Smooth muscle cell of the brain vasculature (primary cell): ENCODE data around the gene CLEC4G.
"Not testable (repeated sequence)": the region's sequence is repeated elsewhere in the genome, so short reads cannot be mapped to it uniquely, and the experiment has no call there.

Experiments used
- DNase-seq: peaks from one replicate; pipeline ENCODE4 v3.0.0-alpha.2; 2012; ENCODE audit warnings: low read depth, low spot score

The CLEC4G gene, protein sequence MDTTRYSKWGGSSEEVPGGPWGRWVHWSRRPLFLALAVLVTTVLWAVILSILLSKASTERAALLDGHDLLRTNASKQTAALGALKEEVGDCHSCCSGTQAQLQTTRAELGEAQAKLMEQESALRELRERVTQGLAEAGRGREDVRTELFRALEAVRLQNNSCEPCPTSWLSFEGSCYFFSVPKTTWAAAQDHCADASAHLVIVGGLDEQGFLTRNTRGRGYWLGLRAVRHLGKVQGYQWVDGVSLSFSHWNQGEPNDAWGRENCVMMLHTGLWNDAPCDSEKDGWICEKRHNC

DNA sequence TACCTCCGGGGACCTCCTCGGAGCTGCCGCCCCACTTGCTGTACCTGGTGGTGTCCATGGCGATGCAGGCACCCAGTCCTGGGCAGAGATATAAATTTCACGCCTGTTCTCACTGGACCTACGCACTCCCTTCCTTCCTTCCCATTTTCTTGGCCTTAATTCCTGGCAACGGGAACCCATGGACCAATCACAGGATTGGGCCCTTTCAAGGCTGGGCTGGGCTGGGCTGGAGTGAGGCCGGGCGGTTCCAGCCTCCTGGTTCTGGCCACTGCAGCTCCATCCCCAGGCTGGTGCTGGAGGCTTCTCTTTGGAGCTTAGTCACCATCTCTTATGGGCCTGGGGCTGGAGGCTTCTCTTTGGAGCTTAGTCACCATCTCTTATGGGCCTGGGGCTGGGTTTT lies at the start of gene CLEC4G:
TSS of gene CLEC4G (minus strand) at position 66 of the 400 bp plus-strand sequence. CDS start at position 58, 8 bp downstream.
- no peak for DNase-seq

GRCh38 chr19:7781157-7781556 lies 49.2 kb upstream of the CLEC4G start:
- no peak for DNase-seq

- DNase-seq = no peak
These were observed 47.9 kb upstream of the CLEC4G start for GRCh38 chr19:7779631-7780486.

GRCh38 chr19:7778081-7778480 lies 46.2 kb upstream of the CLEC4G start:
- DNase-seq = no peak

DNA sequence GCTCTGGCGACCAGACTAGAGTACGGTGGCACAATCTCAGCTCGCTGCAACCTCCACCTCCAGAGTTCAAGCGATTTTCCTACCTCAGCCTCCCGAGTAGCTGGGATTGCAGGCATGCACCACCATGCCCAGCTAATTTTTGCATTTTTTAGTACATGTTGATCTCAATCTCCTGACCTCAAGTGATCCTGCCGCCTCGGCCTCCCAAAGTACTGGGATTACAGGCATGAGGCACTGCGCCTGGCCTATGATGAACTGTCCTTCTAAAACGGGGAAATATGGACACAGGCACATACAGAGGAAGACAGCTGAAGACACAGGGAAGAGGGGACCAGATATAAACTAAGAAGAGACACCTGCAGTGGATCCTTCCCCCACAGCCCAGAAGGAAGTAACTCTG lies 43.9 kb upstream of the CLEC4G start:
- no peak for DNase-seq

GRCh38 chr19:7773841-7774240 lies 41.9 kb upstream of the CLEC4G start:
- no peak for DNase-seq

DNA sequence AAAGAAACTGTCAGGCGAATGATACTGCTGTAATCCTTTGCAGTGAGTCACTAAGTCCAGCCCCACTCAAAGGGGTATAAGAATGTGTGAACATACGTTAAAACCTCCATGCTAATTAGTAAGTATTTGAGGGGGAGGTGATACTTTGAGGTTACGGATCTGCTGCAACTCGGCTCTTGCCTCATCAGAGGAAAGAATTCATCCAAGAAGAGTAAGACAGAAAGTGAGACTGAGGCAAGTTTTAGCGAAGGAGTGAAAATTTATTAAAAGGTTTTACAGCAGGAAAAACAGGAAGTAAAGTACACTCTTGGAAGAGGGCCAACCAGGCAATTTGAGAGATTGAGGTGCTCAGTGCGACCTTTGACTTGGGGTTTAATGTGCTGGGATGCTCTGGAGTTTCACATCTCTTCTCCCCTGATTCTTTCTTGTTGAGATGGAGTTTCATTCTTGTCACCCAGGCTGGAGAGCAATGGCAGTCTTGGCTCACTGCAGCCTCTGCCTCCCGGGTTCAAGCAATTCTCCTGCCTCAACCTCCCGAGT lies 40.9 kb upstream of the CLEC4G start:
- no peak for DNase-seq

DNA sequence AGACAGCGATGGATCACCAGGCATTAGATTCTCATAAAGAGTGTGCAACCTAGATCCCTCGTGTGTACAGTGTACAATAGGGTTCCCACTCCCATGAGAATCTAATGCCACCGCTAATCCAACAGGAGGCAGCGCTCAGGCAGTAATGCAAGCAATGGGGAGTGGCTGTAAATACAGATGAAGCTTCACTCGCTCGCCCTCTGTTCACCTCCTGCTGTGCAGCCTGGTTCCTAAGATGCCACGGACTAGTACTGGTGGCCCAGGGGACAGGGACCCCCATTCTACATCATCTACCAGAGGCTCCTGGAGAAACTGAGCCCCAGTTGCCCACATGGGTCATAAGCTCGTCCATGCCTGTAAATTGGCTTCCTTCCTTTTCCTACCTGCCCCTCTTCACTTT lies 39.2 kb upstream of the CLEC4G start:
- no peak for DNase-seq

- no peak for DNase-seq
These were observed 37.3 kb upstream of the CLEC4G start for GRCh38 chr19:7769171-7769570.

GRCh38 chr19:7767487-7767886 lies 35.6 kb upstream of the CLEC4G start:
- no peak for DNase-seq

GRCh38 chr19:7766535-7766934 lies 34.6 kb upstream of the CLEC4G start:
- DNase-seq = no peak

DNA sequence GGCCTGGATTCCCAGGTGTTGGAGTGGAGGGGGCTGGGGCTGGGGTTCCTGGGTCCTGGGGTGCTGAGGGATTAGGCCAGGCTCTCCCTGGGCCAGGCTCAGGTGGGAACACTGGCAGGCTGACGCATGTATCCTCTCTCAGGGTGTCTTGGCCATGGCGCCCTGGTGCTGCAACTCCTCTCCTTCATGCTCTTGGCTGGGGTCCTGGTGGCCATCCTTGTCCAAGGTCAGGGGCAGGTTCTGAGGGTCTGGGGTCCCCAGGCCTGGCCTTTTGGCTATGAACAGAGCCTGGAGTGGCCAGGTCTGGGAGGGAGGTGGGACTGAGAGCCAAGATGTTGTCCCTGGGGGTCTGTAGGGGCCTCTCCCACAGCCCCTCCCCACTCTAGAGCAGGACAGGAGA lies 33.1 kb upstream of the CLEC4G start:
- not testable (repeated sequence) for DNase-seq

DNA sequence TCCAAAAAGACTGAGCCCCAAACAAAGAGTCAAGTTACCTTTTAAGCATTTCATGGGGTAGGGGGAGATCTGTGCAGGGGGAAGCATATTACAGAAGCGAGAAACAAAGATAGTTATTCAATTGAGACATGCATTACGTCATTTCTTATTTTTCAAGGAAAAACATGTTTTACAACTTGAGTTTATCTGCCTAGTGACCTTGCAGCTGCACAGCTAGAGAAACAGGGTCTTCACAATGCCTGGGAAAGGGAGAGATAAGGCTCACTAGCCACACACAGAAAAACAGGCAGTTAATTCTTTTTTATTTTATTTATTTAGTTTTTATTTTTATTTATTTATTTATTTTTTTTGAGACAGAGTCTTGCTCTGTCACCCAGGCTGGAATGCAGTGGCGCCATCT lies 32.2 kb upstream of the CLEC4G start:
- not testable (repeated sequence) for DNase-seq

- no peak for DNase-seq
These were observed 31.8 kb upstream of the CLEC4G start for GRCh38 chr19:7763696-7764095.

- no peak for DNase-seq
These were observed 30.9 kb upstream of the CLEC4G start, which contains the start of gene CLEC4M for GRCh38 chr19:7762719-7763293. Gene CLEC4M (plus strand): TSS chr19:7763243. CDS start chr19:7763267, 24 bp downstream.

- no peak for DNase-seq
These were observed 27.2 kb upstream of the CLEC4G start for GRCh38 chr19:7759156-7759555.

- no peak for DNase-seq
These were observed 25.4 kb upstream of the CLEC4G start for GRCh38 chr19:7757358-7757757.

- DNase-seq = no peak
These were observed 24.3 kb upstream of the CLEC4G start for GRCh38 chr19:7756258-7756657.

- no peak for DNase-seq
These were observed 19.4 kb upstream of the CLEC4G start for GRCh38 chr19:7751157-7751783.

DNA sequence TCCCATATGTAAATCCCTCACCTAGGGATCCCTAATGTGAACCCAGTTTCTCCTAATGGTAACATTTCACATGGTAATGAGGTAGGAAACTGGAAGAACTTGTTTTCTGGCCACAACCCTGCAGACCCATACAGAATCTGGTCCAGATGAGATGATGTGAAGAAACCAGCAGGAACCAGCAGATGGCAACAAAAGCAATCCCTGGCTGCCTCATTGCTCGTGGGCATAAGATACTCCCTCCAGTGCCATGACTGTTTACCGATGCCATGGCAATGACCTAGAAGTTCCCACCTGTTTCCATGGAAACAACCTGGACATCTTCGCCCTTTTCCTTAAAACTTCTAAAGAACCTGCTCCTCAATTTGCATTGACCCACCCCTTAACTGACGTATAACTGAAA lies 16.8 kb upstream of the CLEC4G start:
- no peak for DNase-seq

- DNase-seq = no peak
These were observed 16.3 kb upstream of the CLEC4G start for GRCh38 chr19:7748171-7748570.
